ENCODE measurements around the gene LZTS3.

The LZTS3 gene

DNA sequence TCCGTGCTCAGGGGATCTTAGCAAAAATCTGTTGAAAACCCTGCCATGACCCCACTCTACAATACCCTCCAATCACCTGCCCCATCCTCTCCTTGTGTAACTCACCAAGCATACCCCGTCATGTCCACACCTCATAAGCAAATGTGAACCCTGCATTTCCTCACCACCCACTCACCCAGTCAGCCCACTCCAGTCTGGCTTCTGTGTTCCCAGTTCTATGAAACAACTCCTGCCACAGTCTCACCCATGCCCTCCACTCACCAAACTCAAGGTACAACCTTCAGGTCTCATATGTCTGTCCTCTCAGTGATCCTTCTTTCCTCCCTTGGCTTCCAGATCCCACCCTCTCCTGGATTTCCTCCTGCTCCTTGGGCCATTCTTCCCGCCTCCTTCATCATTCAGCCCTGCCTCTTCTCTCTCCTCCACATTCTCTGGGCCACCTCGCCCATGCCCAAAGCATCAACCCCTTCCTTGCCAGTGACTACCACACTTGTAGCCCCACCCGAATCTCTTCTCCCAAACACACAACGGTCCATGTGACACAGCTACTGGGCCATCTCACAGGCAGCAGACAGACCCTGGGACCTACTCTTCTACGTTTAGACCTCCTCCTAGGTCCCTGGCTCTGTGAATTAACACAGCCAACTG, 22.4 kb upstream of the LZTS3 start:
- H3K4me3 ChIP-seq (ENCODE audit: low read depth, low read length) = no peak overlapping the region
- H3K27ac ChIP-seq (ENCODE audit: extremely low read depth, low read depth, low read length) = no peak overlapping the region
- no peaks in the 10 kb centered on the region for H3K4me1 ChIP-seq (ENCODE audit: control insufficient read depth, insufficient read depth, low read length)
- ChIA-PET POLR2A (no interaction called here), CTCF (no interaction called here)
- H3K9me3 ChIP-seq (ENCODE audit: control insufficient read depth, insufficient read depth, low read depth, low read length) = no peaks in the 10 kb centered on the region
- H3K36me3 ChIP-seq (ENCODE audit: control insufficient read depth in 2 of 2, insufficient read depth in 1 of 2, low read length in 2 of 2) = peaks cover 60 to 92% of the 10 kb centered on the region in 2 experiments
- TF ChIP-seq MYNN (tag by site-specific recombination; IDR thresholded peaks at IDR 0.05; ENCODE audit: borderline replicate concordance) (no peak), ZNF426 (tag by site-specific recombination; IDR thresholded peaks at IDR 0.05) (no peak), ZFHX2 (tag by site-specific recombination; conservative IDR thresholded peaks at IDR 0.05) (peak; percentile 56), HOXD13 (CRISPR knock-in tag; IDR thresholded peaks at IDR 0.05; ENCODE audit: borderline replicate concordance) (no peak), ZFP3 (tag by site-specific recombination; IDR thresholded peaks at IDR 0.05; ENCODE audit: low read depth) (no peak), ZNF560 (tag by site-specific recombination; IDR thresholded peaks at IDR 0.05; ENCODE audit: borderline replicate concordance) (no peak), ZNF624 (tag by site-specific recombination; IDR thresholded peaks at IDR 0.05) (no peak), HOXC10 (CRISPR knock-in tag; IDR thresholded peaks at IDR 0.05) (no peak), ZNF707 (tag by site-specific recombination; IDR thresholded peaks at IDR 0.05) (no peak), ZBTB1 (tag by site-specific recombination; IDR thresholded peaks at IDR 0.05) (no peak), EGR2 (tag by site-specific recombination; IDR thresholded peaks at IDR 0.05; ENCODE audit: low read depth) (peak; percentile 65; the same call in 1 of the 2 replicates), ZNF2 (tag by site-specific recombination; IDR thresholded peaks at IDR 0.05) (no peak)
- TF ChIP-seq, protein P1, sequence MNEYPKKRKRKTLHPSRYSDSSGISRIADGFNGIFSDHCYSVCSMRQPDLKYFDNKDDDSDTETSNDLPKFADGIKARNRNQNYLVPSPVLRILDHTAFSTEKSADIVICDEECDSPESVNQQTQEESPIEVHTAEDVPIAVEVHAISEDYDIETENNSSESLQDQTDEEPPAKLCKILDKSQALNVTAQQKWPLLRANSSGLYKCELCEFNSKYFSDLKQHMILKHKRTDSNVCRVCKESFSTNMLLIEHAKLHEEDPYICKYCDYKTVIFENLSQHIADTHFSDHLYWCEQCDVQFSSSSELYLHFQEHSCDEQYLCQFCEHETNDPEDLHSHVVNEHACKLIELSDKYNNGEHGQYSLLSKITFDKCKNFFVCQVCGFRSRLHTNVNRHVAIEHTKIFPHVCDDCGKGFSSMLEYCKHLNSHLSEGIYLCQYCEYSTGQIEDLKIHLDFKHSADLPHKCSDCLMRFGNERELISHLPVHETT (tag by site-specific recombination; IDR thresholded peaks at IDR 0.05) = no peak
- TF ChIP-seq, protein P2, sequence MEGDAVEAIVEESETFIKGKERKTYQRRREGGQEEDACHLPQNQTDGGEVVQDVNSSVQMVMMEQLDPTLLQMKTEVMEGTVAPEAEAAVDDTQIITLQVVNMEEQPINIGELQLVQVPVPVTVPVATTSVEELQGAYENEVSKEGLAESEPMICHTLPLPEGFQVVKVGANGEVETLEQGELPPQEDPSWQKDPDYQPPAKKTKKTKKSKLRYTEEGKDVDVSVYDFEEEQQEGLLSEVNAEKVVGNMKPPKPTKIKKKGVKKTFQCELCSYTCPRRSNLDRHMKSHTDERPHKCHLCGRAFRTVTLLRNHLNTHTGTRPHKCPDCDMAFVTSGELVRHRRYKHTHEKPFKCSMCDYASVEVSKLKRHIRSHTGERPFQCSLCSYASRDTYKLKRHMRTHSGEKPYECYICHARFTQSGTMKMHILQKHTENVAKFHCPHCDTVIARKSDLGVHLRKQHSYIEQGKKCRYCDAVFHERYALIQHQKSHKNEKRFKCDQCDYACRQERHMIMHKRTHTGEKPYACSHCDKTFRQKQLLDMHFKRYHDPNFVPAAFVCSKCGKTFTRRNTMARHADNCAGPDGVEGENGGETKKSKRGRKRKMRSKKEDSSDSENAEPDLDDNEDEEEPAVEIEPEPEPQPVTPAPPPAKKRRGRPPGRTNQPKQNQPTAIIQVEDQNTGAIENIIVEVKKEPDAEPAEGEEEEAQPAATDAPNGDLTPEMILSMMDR (tag by site-specific recombination; IDR thresholded peaks at IDR 0.05) = no peak

DNA sequence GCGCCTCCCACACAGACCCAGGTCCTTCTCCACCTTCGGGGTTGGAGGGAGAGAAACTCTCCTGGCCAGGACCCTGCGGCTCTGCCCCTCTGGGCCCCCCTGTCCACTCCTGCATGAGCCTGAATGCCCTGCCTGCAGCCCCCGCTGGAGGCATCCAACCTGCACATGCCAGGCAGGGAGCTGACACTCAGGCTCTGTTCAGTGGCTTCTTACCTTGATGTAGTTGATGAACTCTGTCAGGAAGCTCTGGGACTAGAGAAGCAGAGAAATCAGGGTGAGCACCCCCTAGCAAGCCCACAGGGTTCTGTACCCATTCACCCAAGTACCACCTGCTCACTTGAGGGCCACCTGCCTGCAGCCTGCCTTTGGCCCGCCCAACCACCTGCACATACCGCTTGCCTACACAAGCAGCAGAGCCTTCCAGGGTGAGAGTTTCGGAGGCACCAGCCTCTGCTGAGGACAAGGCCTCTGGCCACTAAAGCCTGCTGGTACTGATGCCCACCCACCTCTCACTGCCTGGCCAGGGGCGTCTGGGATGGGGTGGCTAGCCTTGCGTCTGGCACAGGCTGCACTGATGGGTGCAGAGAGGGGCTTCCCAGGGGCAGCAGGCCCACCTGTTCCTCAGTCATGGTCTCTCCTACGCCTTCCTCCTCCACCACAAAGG, 21.4 kb upstream of the LZTS3 start:
- no peaks in the 10 kb centered on the region for H3K4me1 ChIP-seq (ENCODE audit: control insufficient read depth, insufficient read depth, low read length)
- H3K36me3 ChIP-seq (ENCODE audit: control insufficient read depth in 2 of 2, insufficient read depth in 1 of 2, low read length in 2 of 2) = peaks cover 61 to 92% of the 10 kb centered on the region in 2 experiments
- TF ChIP-seq ZNF146 (tag by site-specific recombination; IDR thresholded peaks at IDR 0.05) = no peak
- TF ChIP-seq, protein P3, sequence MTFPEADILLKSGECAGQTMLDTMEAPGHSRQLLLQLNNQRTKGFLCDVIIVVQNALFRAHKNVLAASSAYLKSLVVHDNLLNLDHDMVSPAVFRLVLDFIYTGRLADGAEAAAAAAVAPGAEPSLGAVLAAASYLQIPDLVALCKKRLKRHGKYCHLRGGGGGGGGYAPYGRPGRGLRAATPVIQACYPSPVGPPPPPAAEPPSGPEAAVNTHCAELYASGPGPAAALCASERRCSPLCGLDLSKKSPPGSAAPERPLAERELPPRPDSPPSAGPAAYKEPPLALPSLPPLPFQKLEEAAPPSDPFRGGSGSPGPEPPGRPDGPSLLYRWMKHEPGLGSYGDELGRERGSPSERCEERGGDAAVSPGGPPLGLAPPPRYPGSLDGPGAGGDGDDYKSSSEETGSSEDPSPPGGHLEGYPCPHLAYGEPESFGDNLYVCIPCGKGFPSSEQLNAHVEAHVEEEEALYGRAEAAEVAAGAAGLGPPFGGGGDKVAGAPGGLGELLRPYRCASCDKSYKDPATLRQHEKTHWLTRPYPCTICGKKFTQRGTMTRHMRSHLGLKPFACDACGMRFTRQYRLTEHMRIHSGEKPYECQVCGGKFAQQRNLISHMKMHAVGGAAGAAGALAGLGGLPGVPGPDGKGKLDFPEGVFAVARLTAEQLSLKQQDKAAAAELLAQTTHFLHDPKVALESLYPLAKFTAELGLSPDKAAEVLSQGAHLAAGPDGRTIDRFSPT (tag by site-specific recombination; IDR thresholded peaks at IDR 0.05) = no peak
- TF ChIP-seq GFI1B (tag by site-specific recombination; IDR thresholded peaks at IDR 0.05) = no peak
- no peak for TF ChIP-seq ZNF138 (tag by site-specific recombination; IDR thresholded peaks at IDR 0.05; ENCODE audit: borderline replicate concordance)
- TF ChIP-seq KLF8 (tag by site-specific recombination; IDR thresholded peaks at IDR 0.05) = no peak
- TF ChIP-seq ZNF132 (tag by site-specific recombination; IDR thresholded peaks at IDR 0.05; ENCODE audit: borderline replicate concordance) = no peak
- TF ChIP-seq ZNF624 (tag by site-specific recombination; IDR thresholded peaks at IDR 0.05) = no peak
- TF ChIP-seq, protein P4, sequence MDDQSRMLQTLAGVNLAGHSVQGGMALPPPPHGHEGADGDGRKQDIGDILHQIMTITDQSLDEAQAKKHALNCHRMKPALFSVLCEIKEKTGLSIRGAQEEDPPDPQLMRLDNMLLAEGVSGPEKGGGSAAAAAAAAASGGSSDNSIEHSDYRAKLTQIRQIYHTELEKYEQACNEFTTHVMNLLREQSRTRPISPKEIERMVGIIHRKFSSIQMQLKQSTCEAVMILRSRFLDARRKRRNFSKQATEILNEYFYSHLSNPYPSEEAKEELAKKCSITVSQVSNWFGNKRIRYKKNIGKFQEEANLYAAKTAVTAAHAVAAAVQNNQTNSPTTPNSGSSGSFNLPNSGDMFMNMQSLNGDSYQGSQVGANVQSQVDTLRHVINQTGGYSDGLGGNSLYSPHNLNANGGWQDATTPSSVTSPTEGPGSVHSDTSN (CRISPR knock-in tag; IDR thresholded peaks at IDR 0.05) = no peak
- no peak for TF ChIP-seq ZBTB48 (tag by site-specific recombination; IDR thresholded peaks at IDR 0.05)
- no peak for TF ChIP-seq ZSCAN23 (tag by site-specific recombination; IDR thresholded peaks at IDR 0.05)
- POLR2A ChIA-PET = no interaction called here
- no peak overlapping the region for H3K27ac ChIP-seq (ENCODE audit: extremely low read depth, low read depth, low read length)
- H3K4me3 ChIP-seq (ENCODE audit: low read depth, low read length) = no peak overlapping the region
- CTCF ChIA-PET = no interaction called here
- no peaks in the 10 kb centered on the region for H3K9me3 ChIP-seq (ENCODE audit: control insufficient read depth, insufficient read depth, low read depth, low read length)
